ENCODE results near the gene DNAJA3.
"Not testable (repeated sequence)": the region's sequence is repeated elsewhere in the genome, so short reads cannot be mapped to it uniquely, and the experiment has no call there.

DNAJA3 gene

GRCh38 chr16:4390266-4391260, 35.1 kb upstream of the DNAJA3 start:
- Histone ChIP-seq H3K27me3 (no peaks in the 10 kb centered on the region), H3K4me3 (ENCODE audit: low read depth, low read length) (no peak overlapping the region), H3K36me3 (peaks cover 4% of the 10 kb centered on the region; the same call in 1 of the 2 replicates), H3K4me1 (peaks cover 40% of the 10 kb centered on the region), H3K9me3 (no peaks in the 10 kb centered on the region)
- peak; percentile 12 for DNase-seq
- TF ChIP-seq, protein P1, sequence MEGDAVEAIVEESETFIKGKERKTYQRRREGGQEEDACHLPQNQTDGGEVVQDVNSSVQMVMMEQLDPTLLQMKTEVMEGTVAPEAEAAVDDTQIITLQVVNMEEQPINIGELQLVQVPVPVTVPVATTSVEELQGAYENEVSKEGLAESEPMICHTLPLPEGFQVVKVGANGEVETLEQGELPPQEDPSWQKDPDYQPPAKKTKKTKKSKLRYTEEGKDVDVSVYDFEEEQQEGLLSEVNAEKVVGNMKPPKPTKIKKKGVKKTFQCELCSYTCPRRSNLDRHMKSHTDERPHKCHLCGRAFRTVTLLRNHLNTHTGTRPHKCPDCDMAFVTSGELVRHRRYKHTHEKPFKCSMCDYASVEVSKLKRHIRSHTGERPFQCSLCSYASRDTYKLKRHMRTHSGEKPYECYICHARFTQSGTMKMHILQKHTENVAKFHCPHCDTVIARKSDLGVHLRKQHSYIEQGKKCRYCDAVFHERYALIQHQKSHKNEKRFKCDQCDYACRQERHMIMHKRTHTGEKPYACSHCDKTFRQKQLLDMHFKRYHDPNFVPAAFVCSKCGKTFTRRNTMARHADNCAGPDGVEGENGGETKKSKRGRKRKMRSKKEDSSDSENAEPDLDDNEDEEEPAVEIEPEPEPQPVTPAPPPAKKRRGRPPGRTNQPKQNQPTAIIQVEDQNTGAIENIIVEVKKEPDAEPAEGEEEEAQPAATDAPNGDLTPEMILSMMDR (IDR thresholded peaks at IDR 0.05; ENCODE audit: low read depth, low read length), result peak; percentile 33

DNA sequence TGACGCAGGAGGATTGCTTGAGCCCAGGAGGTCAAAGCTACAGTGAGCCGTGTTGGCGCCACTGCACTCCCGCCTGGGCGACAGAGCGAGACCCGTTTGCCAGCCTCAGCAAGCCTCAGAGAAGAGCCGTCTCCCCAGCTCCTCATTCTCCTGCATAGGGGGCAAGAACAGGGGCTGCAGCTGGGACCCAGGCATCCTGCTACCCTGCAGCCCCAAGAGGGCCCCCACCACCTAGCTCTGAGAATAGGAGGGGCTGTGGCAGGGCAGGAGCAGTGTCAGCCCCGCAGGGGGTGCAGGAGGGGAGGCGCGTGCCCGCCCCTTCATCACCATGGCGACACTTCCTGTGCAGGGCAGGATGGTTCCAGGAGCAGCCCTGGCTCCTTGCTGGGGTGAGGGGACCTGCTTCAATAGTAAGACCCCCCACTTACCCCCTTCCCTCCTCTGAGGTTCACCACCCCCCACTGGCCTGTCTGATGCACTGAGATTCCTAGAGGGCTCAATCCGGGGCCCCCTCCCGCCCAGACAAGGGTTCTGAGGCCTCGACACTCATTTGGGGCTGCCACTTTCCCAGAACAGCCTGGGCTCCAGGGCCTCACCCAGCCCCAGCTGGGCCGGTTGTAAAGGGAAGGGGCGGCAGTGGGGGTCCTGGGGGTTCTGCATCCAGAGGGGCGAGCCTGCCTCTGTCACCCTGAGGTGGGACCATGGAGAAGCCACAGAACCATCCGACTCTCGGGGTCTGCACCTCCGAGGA, 33.9 kb upstream of the DNAJA3 start:
- Histone ChIP-seq H3K27me3 (no peaks in the 10 kb centered on the region), H3K36me3 (peaks cover 3% of the 10 kb centered on the region; the same call in 1 of the 2 replicates), H3K4me3 (ENCODE audit: low read depth, low read length) (peak overlapping the region; percentile 11; the same call in 1 of the 2 replicates), H3K4me1 (peaks cover 37% of the 10 kb centered on the region), H3K9me3 (no peaks in the 10 kb centered on the region)
- TF ChIP-seq, protein P1 (IDR thresholded peaks at IDR 0.05; ENCODE audit: low read depth, low read length), result no peak
- DNase-seq, result peak; percentile 57

DNA sequence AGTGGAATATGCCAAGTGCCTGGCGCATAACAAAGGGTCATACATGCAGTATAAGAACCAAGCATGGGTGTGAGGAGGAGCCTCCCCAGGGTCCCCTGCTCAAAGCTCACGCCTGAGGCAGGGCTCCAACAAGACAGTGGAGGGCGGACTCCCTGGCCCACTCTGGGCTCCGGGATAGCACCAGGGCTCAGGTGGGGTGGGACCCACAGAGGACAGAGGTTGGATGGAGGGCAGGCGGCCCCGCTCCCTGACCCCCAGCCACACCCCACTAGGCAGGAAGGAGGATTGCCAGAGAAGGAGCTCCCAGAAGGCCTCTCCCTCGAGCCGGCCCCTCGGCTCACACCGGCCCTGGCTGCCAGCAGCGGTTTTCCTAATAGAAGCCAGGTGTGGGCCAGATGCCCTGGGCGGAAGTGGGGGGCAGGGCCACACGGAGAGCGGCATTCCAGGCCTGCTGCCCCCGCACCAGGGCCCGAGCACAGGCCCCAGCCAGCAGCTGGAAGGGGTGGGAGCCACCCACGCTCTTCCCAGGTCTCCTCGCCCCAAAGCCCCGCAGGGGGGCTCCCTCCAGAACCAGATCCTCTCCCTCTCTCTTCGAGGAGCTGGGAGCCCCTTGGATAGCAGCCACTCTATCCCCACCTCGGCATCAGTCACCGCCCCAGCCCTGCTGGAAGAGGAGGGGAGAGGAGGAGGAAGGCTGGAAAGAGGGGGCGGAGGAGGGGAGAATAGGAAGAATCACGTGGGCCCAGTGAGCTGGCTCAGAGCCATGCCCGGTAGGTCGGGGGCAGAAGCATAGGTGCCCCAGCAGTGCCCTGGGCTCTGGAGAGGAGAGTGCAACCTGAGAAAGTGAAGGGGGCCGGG, 33.1 kb upstream of the DNAJA3 start:
- H3K27me3 ChIP-seq, result no peaks in the 10 kb centered on the region
- peak overlapping the region; percentile 11; the same call in 1 of the 2 replicates for H3K4me3 ChIP-seq (ENCODE audit: low read depth, low read length)
- TF ChIP-seq, protein P1 (IDR thresholded peaks at IDR 0.05; ENCODE audit: low read depth, low read length), result no peak
- H3K36me3 ChIP-seq, result peaks cover 3% of the 10 kb centered on the region; the same call in 1 of the 2 replicates
- peaks cover 37% of the 10 kb centered on the region for H3K4me1 ChIP-seq
- peak; percentile 94 for DNase-seq
- H3K9me3 ChIP-seq, result no peaks in the 10 kb centered on the region

GRCh38 chr16:4393240-4393600, 32.4 kb upstream of the DNAJA3 start:
- TF ChIP-seq, protein P1 (IDR thresholded peaks at IDR 0.05; ENCODE audit: low read depth, low read length), result no peak
- no peak for DNase-seq
- Histone ChIP-seq H3K4me3 (ENCODE audit: low read depth, low read length) (no peak overlapping the region), H3K4me1 (peaks cover 35% of the 10 kb centered on the region), H3K36me3 (peaks cover 3% of the 10 kb centered on the region; the same call in 1 of the 2 replicates), H3K9me3 (no peaks in the 10 kb centered on the region), H3K27me3 (no peaks in the 10 kb centered on the region)

GRCh38 chr16:4393850-4394249, 31.8 kb upstream of the DNAJA3 start:
- not testable (repeated sequence) for DNase-seq; H3K36me3 ChIP-seq; H3K4me3 ChIP-seq (ENCODE audit: low read depth, low read length); H3K9me3 ChIP-seq; H3K27me3 ChIP-seq
- peaks cover 33% of the 10 kb centered on the region for H3K4me1 ChIP-seq

Measured in BE2C (cell line).